DND-41 (cell line): ENCODE results near the gene PLK4.
"Not testable (repeated sequence)": the region's sequence is repeated elsewhere in the genome, so short reads cannot be mapped to it uniquely, and the experiment has no call there.

Experiments used
- ATAC-seq: fragments of 200-7000 bp; cut with Tn5 transposase; 3 replicates; pipeline ENCODE4 v1.9.1; 2021; ENCODE audit warnings: low read depth; ENCODE audit not compliant: insufficient read depth
- DNase-seq: peaks from one replicate; pipeline ENCODE4 v3.0.0-alpha.2; 2020
- H2AFZ ChIP-seq: 2 replicates; pipeline ENCODE4 v1.6.0; 2012; ENCODE audit warnings: low read depth, low read length
- H3K27ac ChIP-seq: 2 replicates; pipeline ENCODE4 v1.5.1; 2012; ENCODE audit warnings: low read length, inconsistent platforms
- H3K27me3 ChIP-seq: fragments of 200-600 bp; sonication (generic); 2 replicates; pipeline ENCODE4 v1.6.0; 2012; ENCODE audit warnings: low read length, mild to moderate bottlenecking, inconsistent platforms; ENCODE audit not compliant: insufficient read depth, poor library complexity
- H3K36me3 ChIP-seq: 2 replicates; pipeline ENCODE4 v1.5.1; 2012; ENCODE audit warnings: low read length, inconsistent platforms; ENCODE audit not compliant: insufficient read depth
- H3K4me1 ChIP-seq: 2 replicates; pipeline ENCODE4 v1.5.1; 2012; ENCODE audit warnings: mild to moderate bottlenecking, low read length; ENCODE audit not compliant: insufficient read depth
- H3K4me2 ChIP-seq: 2 replicates; pipeline ENCODE4 v1.6.0; 2012; ENCODE audit warnings: mild to moderate bottlenecking, moderate library complexity, low read length, inconsistent platforms; ENCODE audit not compliant: insufficient read depth
- H3K4me3 ChIP-seq, 2 experiments: fragments of 200-600 bp in 1 of 2; shearing (Covaris generic) in 1 of 2; 2 replicates each; pipeline ENCODE4 v1.5.1; 2012 to 2016; ENCODE audit warnings: inconsistent platforms in 2 of 2, low read length in 2 of 2, mild to moderate bottlenecking in 2 of 2, low read depth in 1 of 2, moderate library complexity in 1 of 2
- H3K79me2 ChIP-seq: 2 replicates; pipeline ENCODE4 v1.6.0; 2012; ENCODE audit warnings: low read length, inconsistent platforms; ENCODE audit not compliant: insufficient read depth
- H3K9ac ChIP-seq: 2 replicates; pipeline ENCODE4 v1.6.0; 2012; ENCODE audit warnings: low read depth, mild to moderate bottlenecking, inconsistent platforms, low read length, moderate library complexity
- H3K9me3 ChIP-seq: 2 replicates; pipeline ENCODE4 v1.5.1; 2012; ENCODE audit warnings: low read length, moderate library complexity, mild to moderate bottlenecking, inconsistent platforms; ENCODE audit not compliant: insufficient read depth, severe bottlenecking
- H4K20me1 ChIP-seq: 2 replicates; pipeline ENCODE4 v1.6.0; 2012; ENCODE audit warnings: low read length; ENCODE audit not compliant: insufficient read depth
- EZH2 ChIP-seq: IDR thresholded peaks from 3 replicates; pipeline ENCODE4 v1.6.1; 2012; ENCODE audit warnings: borderline replicate concordance, low read depth, mild to moderate bottlenecking, moderate library complexity, low read length, inconsistent platforms; ENCODE audit not compliant: severe bottlenecking
- TF ChIP-seq, protein P1 (sequence below): IDR thresholded peaks from 2 replicates; pipeline ENCODE4 v1.5.1; 2012; ENCODE audit warnings: borderline replicate concordance, low read length, moderate library complexity, mild to moderate bottlenecking; ENCODE audit not compliant: poor library complexity, severe bottlenecking; ENCODE audit errors: extremely low read depth

PLK4 gene

DNA sequence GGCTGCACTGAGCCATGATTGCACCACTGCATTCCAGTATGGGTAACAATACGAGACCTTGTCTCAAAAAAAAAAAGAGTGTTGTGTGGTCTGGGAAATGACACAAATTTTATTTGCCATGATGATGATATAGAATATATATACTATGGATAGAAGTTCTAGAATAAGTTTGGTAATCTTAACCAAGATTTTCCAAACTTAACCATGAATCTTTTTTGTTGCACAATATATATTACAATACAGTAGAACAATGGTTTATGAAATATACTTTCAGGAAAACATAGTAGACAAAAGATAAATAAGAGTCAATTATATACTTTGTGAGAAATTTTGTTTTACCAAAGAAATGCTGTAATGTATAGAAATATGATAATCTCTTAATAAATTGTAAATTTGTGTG, 49.5 kb downstream of the PLK4 start:
- peaks cover 31% of the 10 kb centered on the region for H3K36me3 ChIP-seq
- ATAC-seq (no peak), DNase-seq (no peak)
- no peak overlapping the region for H2AFZ ChIP-seq
- no peak overlapping the region for H3K4me3 ChIP-seq
- no peaks in the 10 kb centered on the region for H3K4me1 ChIP-seq
- H4K20me1 ChIP-seq = no peaks in the 10 kb centered on the region
- H3K27ac ChIP-seq = no peak overlapping the region
- no peaks in the 10 kb centered on the region for H3K9me3 ChIP-seq
- H3K27me3 ChIP-seq = no peaks in the 10 kb centered on the region
- no peak overlapping the region for H3K4me2 ChIP-seq
- H3K9ac ChIP-seq = no peak overlapping the region
- H3K79me2 ChIP-seq = no peaks in the 10 kb centered on the region
- TF ChIP-seq, protein P1, sequence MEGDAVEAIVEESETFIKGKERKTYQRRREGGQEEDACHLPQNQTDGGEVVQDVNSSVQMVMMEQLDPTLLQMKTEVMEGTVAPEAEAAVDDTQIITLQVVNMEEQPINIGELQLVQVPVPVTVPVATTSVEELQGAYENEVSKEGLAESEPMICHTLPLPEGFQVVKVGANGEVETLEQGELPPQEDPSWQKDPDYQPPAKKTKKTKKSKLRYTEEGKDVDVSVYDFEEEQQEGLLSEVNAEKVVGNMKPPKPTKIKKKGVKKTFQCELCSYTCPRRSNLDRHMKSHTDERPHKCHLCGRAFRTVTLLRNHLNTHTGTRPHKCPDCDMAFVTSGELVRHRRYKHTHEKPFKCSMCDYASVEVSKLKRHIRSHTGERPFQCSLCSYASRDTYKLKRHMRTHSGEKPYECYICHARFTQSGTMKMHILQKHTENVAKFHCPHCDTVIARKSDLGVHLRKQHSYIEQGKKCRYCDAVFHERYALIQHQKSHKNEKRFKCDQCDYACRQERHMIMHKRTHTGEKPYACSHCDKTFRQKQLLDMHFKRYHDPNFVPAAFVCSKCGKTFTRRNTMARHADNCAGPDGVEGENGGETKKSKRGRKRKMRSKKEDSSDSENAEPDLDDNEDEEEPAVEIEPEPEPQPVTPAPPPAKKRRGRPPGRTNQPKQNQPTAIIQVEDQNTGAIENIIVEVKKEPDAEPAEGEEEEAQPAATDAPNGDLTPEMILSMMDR = no peak
- TF ChIP-seq EZH2 = no peak

DNA sequence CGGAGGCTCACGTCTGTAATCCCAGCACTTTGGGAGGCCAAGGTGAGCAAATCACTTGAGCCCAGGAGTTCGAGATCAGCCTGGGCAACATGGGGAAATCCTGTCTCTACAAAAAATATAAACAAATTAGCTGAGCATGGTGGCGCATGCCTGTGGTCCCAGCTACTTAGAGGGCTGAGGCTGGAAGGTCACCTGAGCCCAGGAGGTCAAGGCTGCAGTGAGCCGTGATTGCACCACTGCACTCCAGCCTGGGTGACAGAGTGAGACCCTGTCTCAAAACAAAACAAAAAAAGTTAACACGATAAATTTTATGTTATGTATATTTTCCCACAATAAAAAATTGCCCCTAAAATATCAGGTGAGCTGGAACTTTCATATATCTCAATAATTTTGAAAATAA, 51.1 kb downstream of the PLK4 start:
- not testable (repeated sequence) for H3K4me2 ChIP-seq, H3K9ac ChIP-seq, ATAC-seq, DNase-seq, H4K20me1 ChIP-seq, H3K79me2 ChIP-seq, H3K9me3 ChIP-seq, H3K4me3 ChIP-seq, H3K27ac ChIP-seq, H3K27me3 ChIP-seq, H2AFZ ChIP-seq, H3K4me1 ChIP-seq
- peaks cover 23% of the 10 kb centered on the region; the same call in 1 of the 2 replicates for H3K36me3 ChIP-seq

DNA sequence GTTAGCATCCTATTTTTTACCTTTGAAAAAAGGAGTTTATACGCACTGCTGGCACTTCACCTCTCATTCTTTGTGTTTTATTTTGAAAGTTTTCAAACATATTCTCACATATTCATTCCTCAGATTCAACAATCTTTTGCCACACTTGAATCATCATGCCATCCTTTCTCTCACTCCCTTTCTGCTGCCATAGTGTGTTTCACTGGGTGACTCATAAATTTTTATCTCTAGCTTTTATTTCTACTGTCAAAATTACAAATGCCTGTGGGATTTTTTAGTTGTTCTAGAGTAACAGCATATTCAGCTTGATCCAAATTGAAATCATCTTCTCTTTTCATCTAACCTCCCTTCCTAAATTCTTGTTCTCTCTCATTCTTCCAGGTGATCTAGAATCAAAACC, 56.3 kb downstream of the PLK4 start:
- no peak overlapping the region for H3K27ac ChIP-seq
- H2AFZ ChIP-seq = no peak overlapping the region
- no peak for ATAC-seq
- no peaks in the 10 kb centered on the region for H3K27me3 ChIP-seq
- no peak overlapping the region for H3K4me2 ChIP-seq
- peaks cover 6% of the 10 kb centered on the region; the same call in 1 of the 2 replicates for H3K36me3 ChIP-seq
- H3K9ac ChIP-seq = no peak overlapping the region
- no peaks in the 10 kb centered on the region for H3K79me2 ChIP-seq
- no peaks in the 10 kb centered on the region for H3K9me3 ChIP-seq
- H3K4me3 ChIP-seq = no peak overlapping the region
- no peaks in the 10 kb centered on the region for H3K4me1 ChIP-seq
- no peak for TF ChIP-seq EZH2
- TF ChIP-seq, protein P1 = no peak
- DNase-seq = no peak
- no peaks in the 10 kb centered on the region for H4K20me1 ChIP-seq
